ENCODE results near the gene GRIK2.

The GRIK2 gene

GRCh38 chr6:101816716-101817115 lies 423.2 kb downstream of the GRIK2 start:
- DNase-seq, result no peak

- DNase-seq, result peak; percentile 57
Measured at GRCh38 chr6:101818051-101818450, 424.5 kb downstream of the GRIK2 start.

DNA sequence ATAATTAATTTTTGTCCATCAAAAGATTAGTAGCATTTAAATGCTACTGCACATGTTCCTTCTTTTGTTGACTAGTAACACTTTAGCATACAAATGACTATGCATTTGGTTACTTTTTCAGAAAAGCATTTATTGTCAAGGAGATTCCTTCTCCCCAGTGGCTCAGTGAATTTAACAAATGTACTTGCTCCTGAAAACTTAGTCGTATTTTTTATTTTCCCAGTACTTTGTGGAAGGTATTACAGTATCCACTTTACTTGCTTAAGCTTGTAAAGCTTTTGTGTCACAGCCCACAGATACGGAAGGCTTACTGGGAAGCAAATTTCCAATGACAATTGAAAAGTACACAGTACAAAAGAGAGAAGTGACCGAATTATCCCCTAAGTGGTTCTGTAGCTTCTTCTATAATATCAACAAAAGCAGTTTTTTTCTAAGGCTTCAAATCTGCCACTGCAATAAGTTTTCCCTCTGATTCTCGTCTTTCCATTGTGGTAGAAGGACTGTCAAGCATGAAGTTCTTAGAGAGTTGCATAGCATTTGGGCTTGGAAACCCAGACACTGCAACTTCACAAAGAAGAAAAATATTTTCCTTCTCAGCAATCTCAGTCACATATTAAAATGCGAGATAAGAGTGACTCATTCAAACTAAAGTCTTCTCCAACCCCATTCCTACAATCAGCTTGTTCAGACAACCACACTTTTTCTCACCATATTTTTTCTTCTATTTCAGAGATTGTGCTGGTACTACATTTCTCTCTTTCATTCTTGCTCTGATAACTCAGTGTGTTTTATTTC lies 431.2 kb downstream of the GRIK2 start:
- DNase-seq, result no peak

- no peak for DNase-seq
Measured at GRCh38 chr6:101826269-101826668, 432.8 kb downstream of the GRIK2 start.

GRCh38 chr6:101826678-101827077 lies 433.2 kb downstream of the GRIK2 start:
- DNase-seq, result no peak

- DNase-seq, result peak; percentile 3
Measured at GRCh38 chr6:101830501-101831031, 437.1 kb downstream of the GRIK2 start.

DNA sequence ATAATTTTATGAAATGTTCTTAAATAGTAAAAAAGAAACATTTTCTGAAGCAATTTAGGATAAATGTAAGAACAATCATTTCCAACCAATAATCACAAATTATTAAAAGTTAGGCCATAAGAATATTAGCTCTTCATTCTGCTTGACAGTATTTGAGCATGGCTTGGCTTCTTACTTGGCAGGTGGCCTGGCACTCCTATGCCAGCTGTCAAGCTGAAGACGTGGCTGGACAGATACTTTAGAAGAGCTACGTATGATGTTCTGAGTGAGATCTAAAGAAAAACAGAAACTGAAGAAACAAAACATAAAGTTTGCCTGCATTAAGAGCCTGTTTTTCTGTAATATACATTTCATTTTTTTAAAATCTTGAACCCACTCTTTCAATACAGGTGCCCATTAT lies 438.9 kb downstream of the GRIK2 start:
- no peak for DNase-seq

DNA sequence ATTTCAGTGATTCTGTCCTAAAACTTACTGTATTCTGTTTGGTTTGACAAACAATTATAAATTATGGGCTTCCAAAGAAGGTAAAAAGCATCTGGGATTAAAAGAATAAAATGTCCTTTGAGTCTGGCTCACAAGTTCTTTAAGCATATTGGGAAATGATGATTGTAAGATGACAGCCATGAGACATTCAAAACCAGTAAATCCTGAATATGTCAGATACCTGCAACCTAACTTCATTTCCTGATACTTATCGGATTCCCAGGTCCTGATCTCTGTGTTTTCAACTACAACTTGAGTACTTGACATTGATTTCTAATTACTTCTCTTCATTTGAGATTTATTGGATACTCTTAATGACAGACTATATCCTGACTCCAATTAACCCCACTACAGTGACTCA lies 446.6 kb downstream of the GRIK2 start:
- DNase-seq, result no peak

- DNase-seq, result no peak
Measured at GRCh38 chr6:101845172-101845571, 451.7 kb downstream of the GRIK2 start.

DNA sequence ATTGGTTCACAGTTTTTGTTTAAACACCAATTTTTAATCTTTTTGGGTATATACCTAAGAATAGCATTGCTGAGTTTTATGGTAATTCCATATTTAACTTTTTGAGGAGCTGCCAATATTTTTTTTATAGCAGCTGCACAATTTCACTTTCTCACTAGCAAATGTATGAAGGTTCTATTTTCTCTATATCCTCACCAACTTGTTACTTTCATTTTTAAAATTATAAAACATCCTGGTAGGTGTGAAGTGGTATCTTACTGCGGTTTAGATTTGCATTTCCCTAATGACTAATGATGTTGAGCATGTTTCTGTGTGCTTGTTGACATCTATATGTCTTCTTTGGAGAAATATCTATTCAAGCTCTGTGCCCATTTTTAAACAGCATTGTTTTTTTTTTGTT lies 452.1 kb downstream of the GRIK2 start:
- DNase-seq, result no peak

DNA sequence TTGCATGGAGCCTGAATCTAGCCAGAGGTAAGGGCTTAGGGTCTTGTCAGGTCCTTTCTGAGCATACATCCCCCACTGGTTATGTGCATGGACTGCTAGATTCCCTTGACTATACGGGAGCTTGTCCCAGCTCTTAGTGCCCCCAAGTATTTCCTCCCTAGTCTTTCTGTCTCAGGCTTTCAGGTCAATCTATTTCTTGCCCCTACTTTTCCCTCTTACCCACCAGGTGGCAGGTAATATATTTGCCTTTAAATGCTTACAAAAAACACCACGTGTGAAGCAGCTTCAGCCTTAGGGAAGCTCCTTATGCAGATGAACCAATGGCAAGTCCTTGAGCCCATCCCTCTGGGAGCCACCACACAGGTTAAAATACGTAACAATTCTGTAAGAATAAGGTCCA lies 454.2 kb downstream of the GRIK2 start:
- DNase-seq, result no peak

- DNase-seq, result no peak
Measured at GRCh38 chr6:101851911-101852310, 458.4 kb downstream of the GRIK2 start.

GRCh38 chr6:101853231-101854085 lies 459.9 kb downstream of the GRIK2 start:
- no peak for DNase-seq

- DNase-seq, result no peak
Measured at GRCh38 chr6:101876431-101876830, 482.9 kb downstream of the GRIK2 start.

DNA sequence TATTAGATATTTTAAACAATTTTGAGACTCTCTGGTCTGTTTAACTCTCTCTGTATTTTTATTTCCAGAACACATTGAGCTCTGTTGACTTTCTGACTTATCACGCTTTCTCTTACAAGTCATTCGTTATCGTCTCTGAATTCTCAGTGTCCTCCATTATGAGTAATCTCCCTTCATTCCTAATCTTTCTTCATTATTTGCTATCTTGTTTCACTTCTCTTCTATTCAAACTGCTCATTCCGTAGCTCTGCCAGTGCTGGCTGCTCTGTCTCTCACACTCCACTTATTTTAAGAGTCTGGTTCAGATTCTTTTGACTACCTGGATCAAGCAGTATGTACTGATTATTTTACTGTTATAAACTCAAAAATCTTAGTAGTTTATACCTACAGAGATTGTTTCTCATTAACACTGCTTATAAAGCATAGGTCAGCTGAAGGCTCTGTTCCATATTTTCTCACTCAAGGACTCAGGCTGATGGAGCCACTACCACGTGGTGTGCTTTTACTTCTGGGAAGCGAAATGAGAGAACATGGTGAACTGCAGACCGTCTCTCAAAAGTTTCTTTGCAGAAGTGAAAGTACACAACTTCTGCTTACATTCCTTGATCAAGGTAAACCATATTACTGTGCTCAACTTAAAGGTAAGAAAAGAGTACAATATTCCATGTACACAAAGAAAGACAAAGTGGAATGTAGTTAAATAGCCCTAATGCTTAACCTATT lies 485.2 kb downstream of the GRIK2 start:
- no peak for DNase-seq

DNA sequence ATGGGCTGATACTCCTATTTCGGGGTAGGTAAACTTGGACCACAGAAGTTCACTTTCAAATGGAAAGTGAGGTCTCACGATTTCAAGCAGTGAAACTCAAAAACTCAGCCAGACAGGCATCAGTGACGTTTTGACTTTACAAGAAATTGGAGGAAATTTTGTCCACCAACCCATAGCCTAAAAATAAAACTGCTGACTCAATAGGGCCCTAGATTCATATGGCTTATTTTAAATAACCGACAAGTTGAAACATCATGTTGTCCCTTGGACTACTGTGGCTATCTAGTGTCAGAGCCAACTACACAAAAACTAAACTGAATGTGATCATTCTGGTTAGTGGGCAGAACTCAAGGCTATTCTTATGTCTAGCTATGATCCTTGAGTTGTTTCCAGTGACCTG lies 486.3 kb downstream of the GRIK2 start:
- DNase-seq, result no peak

- no peak for DNase-seq
Measured at GRCh38 chr6:101883505-101883904, 490.0 kb downstream of the GRIK2 start.

DNA sequence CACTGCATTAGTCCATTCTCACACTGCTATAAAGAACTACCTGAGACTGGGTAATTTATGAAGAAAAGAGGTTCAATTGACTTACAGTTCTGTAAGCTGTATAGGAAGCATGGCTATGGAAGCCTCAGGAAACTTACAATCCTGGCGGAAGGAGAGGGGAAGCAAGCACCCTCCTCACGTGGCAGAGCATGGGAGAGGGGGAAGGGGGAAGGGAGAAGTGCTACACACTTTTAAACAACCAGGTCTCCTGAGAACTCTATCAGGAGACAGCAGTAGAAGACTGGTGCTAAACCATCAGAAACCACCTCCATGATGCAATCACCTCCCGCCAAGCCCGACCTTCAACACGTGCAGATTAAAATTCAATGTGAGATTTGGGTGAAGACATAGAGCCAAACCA lies 494.0 kb downstream of the GRIK2 start:
- DNase-seq, result no peak

GRCh38 chr6:101907356-101908217 lies 514.1 kb downstream of the GRIK2 start:
- DNase-seq, result no peak

DNA sequence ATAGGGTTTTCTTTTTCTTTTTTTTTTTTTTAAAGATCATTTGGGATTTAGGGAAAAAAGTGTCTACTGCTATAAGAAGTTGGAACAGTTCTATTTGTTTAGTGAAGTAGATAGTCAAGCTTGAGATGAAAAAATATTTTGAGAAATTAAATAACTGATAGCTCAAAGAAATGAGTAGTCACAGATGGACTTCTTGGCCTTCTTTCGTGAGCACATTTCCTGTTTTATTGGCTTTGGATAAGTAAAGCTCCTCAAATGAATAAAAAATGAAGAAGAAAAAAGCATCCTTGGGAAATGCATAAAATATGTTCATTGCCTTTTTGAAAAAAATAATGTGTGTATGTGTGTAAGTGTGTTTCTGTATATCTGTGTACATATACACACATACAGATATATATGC lies 515.9 kb downstream of the GRIK2 start:
- DNase-seq, result no peak

DNA sequence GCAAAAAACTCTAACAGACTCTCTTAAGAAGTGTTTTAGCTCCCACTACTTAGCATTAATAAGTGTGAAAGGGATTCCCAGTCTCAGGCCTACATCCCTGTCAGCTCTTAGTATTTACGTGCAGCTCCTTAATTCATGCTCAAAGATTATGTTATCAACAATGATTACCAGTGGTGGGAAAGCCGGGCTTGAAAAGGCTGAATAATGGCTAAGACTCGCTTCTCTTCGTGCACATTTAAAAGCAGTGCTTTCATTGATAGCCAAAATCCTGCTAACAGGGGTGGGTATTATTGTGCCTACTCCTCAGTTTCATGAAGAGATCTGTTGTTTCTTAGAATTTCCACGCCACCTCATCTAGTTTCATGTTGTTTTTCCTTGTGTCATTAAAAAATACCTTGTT lies 518.8 kb downstream of the GRIK2 start:
- DNase-seq, result no peak

DNA sequence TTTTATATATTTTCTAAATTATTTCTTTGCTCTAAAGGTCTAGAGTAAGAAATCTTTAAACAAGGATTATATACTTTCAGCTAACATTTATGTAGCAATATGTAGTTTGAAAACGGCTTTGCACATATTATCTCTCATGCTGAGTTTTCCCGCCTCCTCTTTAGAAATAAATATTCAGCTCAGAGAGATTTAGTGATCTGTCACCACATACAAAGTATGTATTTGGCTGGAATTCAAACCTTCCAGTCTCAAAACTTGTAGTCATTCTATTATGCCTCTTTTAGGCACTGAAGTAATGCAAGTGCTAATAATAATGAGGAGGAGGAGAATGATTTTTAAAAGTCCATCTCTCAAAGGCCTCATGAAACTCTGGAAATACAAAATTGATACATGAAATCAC lies 525.0 kb downstream of the GRIK2 start:
- DNase-seq, result no peak

Data from kidney glomerular epithelial cell (primary cell).